ENCODE measurements around the gene CCNT2.
"Not testable (repeated sequence)": the region's sequence is repeated elsewhere in the genome, so short reads cannot be mapped to it uniquely, and the experiment has no call there.

The CCNT2 gene

GRCh38 chr2:134976074-134976702, 57.6 kb downstream of the CCNT2 start:
- no peak for DNase-seq

- not testable (repeated sequence) for DNase-seq
These were observed 58.5 kb downstream of the CCNT2 start for GRCh38 chr2:134977104-134977503.

- DNase-seq = no peak
These were observed 60.6 kb downstream of the CCNT2 start for GRCh38 chr2:134979221-134979620.

- no peak for DNase-seq
These were observed 62.0 kb downstream of the CCNT2 start for GRCh38 chr2:134980639-134981038.

- no peak for DNase-seq
These were observed 64.0 kb downstream of the CCNT2 start for GRCh38 chr2:134982603-134983002.

- no peak for DNase-seq
These were observed 66.4 kb downstream of the CCNT2 start for GRCh38 chr2:134985061-134985460.

GRCh38 chr2:134988994-134989605, 70.5 kb downstream of the CCNT2 start:
- DNase-seq = peak; percentile 59

- DNase-seq = no peak
These were observed 80.9 kb downstream of the CCNT2 start for GRCh38 chr2:134999521-134999920.

- no peak for DNase-seq
These were observed 84.2 kb downstream of the CCNT2 start for GRCh38 chr2:135002836-135003235.

GRCh38 chr2:135004005-135004746, 85.6 kb downstream of the CCNT2 start:
- DNase-seq = peak; percentile 86

- DNase-seq = no peak
These were observed 87.1 kb downstream of the CCNT2 start for GRCh38 chr2:135005753-135006152.
